Smooth muscle cell of trachea (primary cell): ENCODE data around the gene TRNP1. TPM values are rescaled to one million over a fixed set of nuclear protein-coding genes. Genes with fewer than 3 reads are reported as not detected.

ENCODE experiments used
- total RNA-seq: library from RNA; depleted of rRNA; stranded (reverse); fragments of >200 nt; gene quantifications from 2 replicates; pipeline ENCODE4 v1.2.1, GENCODE V29; 2014

Gene TRNP1, protein sequence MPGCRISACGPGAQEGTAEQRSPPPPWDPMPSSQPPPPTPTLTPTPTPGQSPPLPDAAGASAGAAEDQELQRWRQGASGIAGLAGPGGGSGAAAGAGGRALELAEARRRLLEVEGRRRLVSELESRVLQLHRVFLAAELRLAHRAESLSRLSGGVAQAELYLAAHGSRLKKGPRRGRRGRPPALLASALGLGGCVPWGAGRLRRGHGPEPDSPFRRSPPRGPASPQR
- 33.5 and 59.7 TPM in 2 replicates for total RNA-seq

DNA sequence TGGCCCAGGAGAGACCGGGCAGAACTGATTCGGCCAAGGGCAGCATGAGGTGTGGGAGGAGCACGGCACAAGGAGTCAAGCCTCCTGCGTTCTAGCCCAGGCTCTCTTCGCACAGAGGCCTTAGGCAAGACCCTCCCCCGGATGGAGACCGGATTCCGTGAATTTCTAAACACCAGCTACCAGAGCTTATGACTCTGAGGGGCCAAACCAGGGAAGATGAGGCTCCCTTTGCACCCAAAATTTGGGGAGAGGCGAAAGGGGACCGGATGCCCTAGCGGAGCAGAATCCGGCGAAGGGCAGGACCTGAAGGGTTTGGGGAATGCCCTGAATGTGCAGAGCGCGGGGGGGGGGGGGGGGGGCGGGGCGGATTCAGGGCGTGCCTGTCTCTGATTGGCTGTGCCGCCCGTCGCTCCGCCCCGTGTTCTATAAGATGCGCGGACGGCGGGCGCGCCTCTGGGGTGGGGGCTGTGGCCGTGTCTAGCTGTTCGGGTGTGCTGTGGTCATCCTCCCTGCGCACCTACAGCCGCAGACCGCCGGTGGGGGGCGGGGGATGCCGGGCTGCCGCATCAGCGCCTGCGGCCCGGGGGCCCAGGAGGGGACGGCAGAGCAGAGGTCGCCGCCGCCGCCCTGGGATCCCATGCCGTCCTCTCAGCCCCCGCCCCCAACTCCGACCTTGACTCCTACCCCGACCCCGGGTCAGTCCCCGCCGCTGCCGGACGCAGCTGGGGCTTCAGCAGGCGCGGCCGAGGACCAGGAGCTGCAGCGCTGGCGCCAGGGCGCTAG is at the start of gene TRNP1:
TRNP1 (plus strand) TSS at position 456 of the 783 bp plus-strand sequence; CDS start at position 551, 95 bp downstream.

DNA sequence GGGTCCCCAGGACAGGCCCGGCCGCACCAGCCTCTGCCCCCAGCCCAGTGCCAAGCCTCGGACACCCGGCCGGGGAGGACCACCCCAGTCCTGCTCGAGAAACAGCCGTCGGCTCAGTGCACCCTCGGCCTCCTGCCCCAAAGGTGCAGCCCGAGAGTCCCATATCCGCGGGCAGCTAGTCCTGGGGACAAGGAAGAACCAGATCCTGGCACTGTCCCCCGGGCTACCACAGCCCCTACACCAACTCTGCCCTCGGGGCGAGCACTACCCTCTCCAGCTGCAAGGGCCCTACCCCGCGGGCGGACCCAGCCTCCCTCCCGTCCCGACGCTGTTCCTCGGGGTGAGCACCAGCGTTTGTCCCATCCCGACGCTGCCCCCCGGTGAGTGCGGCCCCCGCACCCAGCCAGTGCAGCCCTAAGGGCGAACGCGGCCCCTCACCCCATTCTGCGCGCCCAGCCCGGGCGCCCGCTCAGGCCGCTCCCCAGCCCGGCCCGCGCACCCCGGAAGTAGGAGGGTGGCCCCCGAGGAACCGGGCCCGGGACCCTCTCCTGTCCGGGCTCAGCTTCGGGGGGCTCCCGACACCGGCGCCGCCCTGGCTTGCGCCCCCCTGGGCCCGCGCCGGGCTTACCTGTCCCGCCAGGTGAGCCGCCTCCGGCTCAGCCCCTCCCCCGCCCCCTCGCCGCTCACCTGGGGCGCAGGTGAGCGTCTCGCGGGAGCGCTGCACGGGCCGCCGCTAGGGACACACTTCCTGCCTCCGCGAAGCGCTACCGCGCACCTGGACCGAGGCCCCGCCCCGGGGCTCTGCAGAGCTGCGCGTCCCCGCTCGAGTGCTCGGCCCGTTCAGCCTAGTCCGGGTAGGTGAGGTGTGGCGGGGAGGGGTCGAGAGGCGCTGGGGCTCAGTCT is 33.5 kb upstream of the TRNP1 start, which contains the start of gene KDF1:
KDF1 (minus strand) TSS at position 747 of the 903 bp plus-strand sequence. CDS start 8,088 bp downstream, outside the sequence.

Other genes with a start within 250 kb of the TRNP1 start
- gene PIGV, start 205.7 kb upstream of the TRNP1 start, total RNA-seq, result 16.9 and 26.0 TPM in 2 replicates
- gene ZDHHC18, start 167.0 kb upstream of the TRNP1 start, total RNA-seq, result 5.1 and 11.2 TPM in 2 replicates
- gene SFN, start 130.5 kb upstream of the TRNP1 start, total RNA-seq, result 0.17 and 1.6 TPM in 2 replicates
- gene GPN2, start 103.4 kb upstream of the TRNP1 start, total RNA-seq, result 11.3 and 14.2 TPM in 2 replicates
- 7.4 and 10.6 TPM in 2 replicates for gene GPATCH3, start 93.2 kb upstream of the TRNP1 start, total RNA-seq
- gene NR0B2, start 79.7 kb upstream of the TRNP1 start, total RNA-seq, result not detected in 2 replicates
- 23.0 and 28.8 TPM in 2 replicates for gene NUDC, start 71.9 kb upstream of the TRNP1 start, total RNA-seq
- not detected in 2 replicates for gene KDF1, start 33.2 kb upstream of the TRNP1 start, total RNA-seq
- 1.7 and 2.8 TPM in 2 replicates for gene TENT5B, start 19.2 kb downstream of the TRNP1 start, total RNA-seq
- 11.9 and 12.2 TPM in 2 replicates for gene SLC9A1, start 161.4 kb downstream of the TRNP1 start, total RNA-seq
- gene WDTC1, start 240.9 kb downstream of the TRNP1 start, total RNA-seq, result 25.9 and 40.0 TPM in 2 replicates